Dedifferentiated amniotic fluid mesenchymal stem cell (primary cell): ENCODE data around the gene ACTR2.
A peak's percentile ranks its signal among the peaks of the same experiment; 100 is the strongest.
"Not testable (repeated sequence)": the region's sequence is repeated elsewhere in the genome, so short reads cannot be mapped to it uniquely, and the experiment has no call there.

Experiments used
- DNase-seq: peaks from one replicate; pipeline ENCODE4 v3.0.0-alpha.2; 2016; ENCODE audit errors: extremely low spot score

Gene ACTR2

DNA sequence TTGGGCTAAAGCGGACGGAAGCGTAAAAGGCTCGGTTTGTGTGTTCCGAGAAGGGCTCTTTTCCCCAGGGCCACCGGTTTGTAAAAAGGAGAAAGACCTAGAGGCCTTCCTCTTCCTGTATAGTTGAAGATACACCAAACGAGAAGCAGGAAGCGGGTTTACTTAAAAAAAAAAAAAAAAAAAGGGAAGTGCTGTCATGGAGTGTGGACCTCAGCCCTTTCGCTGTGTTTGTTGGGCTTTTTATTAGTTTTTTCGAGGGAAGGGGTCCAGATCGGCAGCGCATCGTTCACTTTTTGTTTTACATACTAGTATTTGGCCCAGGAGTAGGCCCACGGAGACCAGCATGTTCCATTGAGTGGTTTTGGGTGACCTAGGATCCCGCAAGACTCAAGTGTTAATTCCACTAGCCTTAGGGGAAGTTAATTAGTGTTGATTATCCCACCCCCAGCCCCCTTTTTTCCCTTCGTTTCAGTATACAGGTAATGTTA lies 676 bp downstream of the ACTR2 start:
- peak; percentile 21 for DNase-seq

DNA sequence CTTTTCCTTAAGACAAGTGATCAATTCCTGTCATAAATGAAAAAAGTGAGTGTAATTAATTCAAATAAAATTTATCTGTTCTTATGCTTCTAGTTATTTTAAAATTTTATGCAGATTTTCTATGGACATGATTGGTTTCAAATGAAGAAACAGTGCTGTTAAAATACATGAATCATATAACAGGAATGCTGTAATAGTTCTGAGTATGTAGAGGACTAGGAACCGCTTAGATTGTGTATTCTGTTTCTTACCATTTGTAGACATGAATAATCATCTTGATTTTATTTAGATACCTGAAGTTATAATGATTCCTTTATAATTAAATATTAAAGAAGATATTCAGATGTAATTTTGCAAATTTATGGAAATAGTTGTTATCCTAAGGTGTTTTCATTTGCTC lies 3.5 kb downstream of the ACTR2 start:
- DNase-seq, result peak; percentile 47

DNA sequence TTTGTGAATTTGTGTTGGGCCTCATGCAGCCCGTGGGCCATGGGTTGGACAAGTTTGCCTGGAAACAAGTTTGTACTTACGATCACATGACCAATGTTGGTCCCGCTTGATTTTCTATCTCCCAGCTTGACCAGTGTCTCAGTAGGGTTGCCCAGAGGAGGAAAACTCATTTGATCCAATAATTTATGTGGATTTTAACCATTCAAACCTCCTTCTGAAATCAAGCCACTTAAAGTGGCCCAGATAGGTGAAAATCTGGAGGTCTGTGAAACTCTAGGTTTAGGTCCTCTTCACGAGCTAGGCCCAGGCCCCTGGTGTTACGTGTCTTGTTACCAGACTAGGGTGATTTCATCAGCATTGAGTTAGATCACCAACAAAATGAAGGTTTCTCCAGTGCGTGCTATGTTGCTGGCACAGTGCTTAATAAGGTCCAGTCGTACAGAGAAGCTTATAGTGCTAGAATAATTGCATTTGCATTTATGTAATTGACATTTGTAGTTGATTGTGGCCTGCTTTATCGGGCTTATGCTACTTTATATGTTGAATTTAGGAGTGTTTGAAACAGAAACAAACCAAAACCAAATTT lies 4.4 kb downstream of the ACTR2 start:
- peak; percentile 87 for DNase-seq

DNA sequence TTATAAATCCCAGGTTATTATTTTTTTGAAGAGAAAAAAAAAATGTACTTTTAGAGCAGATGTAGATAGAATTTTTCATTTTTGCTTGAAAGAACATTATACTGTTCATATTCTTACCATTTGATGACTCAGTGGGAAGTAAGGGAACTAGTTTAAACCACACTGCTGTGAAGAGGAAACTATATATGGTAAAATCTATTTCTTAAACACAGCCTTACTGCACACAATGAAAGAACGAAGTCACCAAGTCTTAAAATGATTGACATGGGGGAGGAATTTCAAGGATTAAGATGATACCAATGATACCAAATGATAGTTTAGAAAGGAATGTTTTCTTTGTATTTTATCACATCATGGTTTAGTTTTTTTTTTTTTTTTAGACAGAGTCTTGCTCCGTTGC lies 5.0 kb downstream of the ACTR2 start:
- DNase-seq, result peak; percentile 77

DNA sequence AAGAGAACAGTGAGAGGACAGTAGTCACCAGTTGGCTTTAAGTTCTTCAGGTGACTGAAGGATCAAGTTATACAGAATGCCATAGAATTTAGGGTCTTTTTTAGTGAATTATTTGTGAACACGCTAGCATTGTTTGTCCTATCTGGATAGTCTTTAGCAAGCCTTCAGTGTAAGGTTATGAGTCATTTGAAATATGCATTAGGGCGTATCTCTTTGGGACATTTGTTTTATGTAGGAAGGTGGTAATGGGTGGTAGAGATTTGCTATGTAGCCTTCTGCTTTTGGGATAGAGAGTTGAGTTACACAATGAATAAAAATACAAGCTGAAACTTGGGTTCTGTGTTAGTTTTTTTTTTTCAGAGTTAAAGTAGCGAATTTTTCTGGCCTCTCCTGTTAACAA lies 13.0 kb downstream of the ACTR2 start:
- DNase-seq, result no peak

DNA sequence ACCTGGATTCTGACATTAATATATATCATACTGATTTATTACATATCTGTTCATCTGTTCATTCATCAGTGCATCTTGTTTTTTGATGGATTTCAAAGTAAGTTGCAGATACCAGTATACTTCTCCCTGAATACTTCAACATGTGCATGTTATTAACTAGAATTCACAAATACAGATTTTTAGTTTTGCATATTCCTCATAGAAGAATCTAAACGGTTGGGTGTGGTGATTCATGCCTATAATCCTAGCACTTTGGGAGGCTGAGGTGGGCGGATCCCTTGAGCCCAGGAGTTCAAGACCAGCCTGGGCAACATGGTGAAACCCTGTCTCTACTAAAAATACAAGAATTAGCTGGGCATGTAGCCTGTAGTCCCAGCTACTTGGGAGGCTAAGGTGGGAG lies 16.8 kb downstream of the ACTR2 start:
- not testable (repeated sequence) for DNase-seq

DNA sequence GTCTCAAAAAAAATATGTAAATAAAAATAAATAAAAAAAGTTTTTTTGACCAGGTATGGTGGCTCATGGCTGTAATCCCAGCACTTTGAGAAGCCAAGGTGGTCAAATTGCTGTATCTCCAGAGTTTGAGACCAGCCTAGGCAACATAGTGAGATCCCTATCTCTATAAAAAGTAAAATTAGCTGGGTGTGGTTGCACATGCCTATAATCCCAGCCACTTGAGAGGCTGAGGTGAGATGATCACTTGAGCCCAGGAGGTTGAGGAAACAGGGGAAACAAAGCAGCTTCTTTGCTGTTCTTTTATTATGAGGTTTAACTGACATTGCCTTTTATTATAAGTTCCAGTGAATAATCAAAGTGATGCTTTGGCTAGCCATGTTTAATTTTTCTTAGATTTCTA lies 25.0 kb downstream of the ACTR2 start:
- no peak for DNase-seq

DNA sequence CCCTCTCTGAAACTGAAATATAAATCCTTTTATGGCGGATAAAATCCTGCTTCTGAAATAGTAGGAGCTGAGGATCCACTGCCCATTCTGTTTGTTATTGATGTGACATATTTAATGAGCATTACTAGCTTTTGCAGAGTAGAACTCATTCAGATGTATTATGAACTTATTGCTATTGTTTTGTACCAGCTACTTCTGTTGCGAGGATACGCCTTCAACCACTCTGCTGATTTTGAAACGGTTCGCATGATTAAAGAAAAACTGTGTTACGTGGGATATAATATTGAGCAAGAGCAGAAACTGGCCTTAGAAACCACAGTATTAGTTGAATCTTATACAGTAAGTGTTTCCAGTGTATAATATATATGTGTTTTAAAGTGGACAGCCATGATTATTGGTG lies 27.7 kb downstream of the ACTR2 start:
- DNase-seq, result no peak

DNA sequence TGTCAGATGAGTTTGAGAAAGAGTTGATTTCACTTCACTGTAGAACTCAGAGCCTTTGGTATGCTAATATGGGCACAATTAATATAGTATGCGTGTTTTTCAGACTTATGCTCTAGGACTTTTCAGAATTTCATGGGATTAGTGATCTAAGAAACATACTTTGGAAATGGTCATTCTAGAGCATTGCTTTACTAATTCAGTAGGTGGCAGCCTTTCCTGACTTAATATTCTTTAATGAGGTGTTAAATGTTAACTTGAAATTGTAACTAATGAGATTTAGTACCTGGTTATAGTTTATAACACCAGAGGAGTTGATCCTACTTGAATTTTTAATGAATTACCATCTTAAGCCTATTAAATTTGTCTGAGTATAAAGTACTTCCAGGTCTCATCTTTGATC lies 28.4 kb downstream of the ACTR2 start:
- DNase-seq, result no peak

DNA sequence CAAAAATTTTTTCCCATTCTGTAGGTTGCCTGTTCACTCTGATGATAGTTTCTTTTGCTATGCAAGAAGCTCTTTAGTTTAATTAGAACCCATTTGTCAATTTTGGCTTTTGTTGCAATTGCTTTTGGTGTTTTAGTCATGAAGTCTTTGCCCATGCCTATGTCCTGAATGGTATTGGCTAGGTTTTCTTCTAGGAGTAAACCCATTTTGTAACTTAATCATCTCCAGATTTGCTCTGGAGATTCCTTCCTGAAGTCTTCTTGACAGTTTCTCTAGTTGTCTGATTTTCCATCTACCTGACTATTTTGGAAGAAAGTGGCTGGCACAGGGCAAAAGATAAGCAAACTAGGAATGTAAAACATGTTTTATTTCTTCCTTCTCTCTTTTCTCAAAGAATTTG lies 30.2 kb downstream of the ACTR2 start:
- not testable (repeated sequence) for DNase-seq

DNA sequence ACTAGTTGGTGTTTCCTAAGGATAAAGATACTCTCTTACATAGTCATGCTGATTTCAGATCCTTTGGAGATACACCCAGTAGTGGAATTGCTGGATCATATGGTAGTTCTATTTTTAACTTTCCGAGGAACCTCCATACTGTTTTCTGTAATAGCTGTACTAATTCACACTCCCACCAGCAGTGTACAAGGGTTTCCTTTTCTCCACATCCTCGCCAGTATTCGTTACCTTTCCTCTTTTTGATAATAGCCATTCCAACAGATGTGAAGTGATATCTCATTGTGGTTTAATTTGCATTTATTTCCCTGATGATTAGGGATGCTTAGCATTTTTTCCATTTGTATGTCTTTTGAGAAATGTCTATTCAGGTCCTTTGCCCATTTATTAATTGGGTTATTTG lies 34.0 kb downstream of the ACTR2 start:
- no peak for DNase-seq

DNA sequence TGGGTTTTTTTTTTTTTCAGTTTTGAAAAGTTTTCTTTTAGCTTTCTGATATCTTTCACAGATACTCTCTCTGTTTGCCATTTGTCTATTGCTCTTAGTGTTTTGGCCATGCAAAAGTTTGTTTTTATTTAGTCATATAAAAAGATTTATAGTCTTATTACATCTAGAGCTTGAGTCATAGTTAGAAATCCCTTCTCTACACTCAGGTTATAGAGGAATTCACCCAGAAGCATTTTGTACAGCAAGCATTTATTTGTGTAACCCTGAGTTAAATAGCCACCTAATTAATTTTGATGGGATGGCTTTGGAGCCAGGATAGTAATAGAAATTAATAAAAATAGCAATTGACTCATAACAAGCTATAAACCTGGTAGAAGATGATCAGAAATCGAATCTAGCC lies 35.6 kb downstream of the ACTR2 start:
- no peak for DNase-seq

DNA sequence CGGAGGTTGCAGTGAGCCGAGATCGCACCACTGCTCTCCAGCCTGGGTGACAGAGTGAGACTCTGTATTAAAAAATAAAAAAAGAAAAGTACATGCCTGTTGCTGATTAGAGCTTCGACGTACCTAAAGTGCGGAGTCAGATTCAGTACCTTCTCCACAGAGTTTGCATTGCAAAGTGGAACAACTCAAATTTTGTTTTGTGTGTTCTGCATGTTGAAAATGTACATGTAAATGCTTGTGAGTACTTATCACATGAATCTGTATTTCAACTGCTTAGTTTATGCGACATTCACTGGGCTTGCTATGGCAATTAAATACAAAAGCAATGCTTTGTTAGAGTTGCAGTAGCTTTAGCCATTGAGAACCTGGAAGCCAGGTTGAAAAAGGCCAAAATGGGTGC lies 36.4 kb downstream of the ACTR2 start:
- no peak for DNase-seq

DNA sequence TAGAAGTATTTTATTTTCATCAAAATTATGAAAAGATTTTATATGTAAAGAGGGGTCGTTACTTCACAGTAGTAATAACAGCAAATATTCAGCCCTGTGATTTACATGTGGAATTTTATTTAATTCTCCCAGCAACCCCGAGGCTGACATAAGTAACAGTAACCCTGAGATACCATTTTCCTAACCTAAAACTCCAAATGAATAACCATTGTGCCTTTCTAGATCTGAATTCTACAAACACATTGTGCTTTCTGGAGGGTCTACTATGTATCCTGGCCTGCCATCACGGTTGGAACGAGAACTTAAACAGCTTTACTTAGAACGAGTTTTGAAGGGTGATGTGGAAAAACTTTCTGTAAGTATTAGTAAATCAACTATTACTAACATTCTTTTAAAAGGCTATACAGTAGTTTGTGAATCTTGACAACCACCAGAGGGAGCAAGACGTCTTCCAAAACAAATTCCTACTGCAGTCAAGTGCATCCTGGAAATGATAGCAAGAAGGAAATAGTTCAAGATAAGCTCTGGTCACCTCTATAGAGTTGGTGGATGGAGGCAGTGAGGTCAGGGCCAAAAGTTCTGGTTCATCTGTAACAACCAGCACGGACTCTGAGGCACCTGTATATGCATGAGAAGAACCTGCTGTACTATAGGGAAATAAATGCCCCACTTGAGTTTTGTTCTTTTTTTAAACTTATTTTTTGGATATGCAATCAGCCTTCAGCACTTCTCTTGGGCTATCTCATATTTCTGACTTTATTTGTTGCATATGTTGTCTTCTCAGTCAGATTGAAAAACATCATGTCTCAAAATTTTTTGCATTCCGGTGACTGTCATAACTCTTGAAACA lies 37.4 kb downstream of the ACTR2 start:
- peak; percentile 81 for DNase-seq

DNA sequence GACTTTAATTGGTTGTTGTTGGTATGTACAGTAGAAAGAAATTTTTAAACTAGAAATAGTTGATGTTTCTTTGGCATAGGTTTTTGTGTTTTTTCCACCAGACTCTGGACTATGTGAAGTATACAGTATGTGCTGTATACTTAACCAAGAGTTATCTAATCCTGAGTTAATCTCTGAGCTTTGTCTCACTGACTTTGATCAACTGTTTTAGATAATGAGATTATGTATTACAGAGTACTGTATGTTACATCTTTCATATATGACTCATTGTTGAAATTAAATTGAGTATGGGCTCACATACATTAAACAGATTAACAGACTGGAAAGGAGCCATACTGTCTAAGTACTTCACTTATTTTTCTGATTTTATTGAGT lies 38.0 kb downstream of the ACTR2 start:
- DNase-seq, result no peak

DNA sequence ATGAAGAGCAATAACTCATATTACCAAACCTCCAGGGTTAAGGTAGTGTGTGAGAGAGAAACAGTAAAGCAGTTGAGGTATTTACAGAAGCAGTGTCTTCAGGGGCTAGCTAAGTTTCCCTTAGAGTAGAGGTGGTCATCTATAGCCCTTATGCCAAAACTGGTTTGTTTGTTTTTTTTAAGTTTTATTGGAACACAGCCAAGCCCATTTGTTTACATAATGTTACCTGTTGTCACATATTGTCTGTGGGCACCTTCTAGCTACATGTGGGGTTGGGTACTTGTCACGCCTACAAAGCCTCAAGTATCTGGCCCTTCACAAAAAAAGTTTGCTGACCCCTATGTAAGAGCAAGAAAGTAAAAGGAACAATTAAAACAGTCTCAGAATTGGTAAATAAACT lies 39.4 kb downstream of the ACTR2 start:
- DNase-seq, result no peak

DNA sequence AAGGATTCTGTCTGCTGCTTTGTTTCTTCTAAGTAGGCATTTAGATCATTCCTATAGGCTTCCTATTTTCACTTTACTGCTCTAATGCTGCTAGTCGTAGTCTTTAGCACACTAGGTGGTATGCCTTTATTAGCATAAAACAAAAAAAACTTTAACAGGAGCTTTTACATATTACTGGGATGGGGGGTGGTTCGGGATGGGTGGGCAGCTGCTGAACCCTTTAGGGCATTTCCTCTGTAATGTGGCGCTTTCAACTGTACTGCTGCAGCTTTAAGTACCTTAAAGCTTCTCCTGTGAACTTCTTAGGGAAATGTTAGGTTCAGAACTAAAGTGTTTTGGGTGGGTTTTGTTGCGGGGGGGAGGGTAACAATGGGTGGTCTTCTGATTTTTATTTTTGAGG lies 41.3 kb downstream of the ACTR2 start:
- no peak for DNase-seq

DNA sequence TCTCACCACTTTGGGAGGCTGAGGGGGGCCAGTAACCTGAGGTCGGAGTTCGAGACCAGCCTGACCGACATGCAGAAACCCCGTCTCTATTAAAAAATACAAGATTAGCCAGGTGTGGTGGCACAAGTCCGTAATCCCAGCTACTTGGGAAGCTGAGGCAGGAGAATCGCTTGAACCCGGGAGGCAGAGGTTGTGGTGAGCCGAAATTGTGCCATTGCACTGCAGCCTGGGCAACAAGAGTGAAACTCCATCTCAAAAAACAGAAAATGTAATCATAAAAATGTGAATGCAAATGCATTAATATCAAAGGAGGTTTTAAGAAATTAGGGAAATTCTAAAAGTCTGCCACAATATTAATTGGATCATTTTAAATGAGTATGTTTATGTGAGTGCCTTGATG lies 45.7 kb downstream of the ACTR2 start:
- DNase-seq, result no peak

DNA sequence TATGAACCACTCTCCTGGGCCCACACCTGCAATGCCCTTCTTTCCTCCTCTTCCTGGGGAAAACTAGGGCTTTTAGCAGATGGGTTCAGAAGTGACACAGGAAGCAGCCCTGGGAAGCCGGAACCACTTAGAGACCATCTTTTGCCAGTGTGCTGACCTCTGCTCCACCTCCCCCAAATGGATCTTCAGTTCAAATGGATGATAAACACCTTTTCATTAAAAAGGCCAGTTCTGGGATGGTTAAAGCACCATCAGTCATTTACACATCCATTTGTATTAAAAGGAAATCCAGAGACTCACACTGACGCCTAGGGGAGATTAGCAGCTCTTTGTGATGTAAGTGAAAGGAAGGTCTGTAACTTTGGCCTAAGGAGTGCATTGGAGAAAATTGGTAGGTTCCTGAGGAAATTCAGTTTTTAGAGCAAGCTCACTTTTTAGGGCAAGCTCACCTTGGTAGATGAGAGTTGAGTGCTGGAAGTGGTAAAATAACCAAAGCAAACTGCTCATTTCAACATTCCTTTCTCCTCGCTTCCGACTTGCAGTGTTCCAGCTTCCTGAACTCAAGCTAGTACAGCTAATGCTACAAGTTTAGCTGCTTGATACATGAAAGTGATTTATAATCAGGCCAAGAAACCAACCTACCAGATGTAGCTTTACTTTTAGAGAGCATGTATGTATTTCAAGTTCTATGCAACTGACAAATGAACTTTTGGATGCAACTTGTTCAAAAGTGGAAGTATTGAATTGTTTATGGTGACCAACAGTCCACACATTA lies 47.7 kb downstream of the ACTR2 start:
- DNase-seq, result no peak

DNA sequence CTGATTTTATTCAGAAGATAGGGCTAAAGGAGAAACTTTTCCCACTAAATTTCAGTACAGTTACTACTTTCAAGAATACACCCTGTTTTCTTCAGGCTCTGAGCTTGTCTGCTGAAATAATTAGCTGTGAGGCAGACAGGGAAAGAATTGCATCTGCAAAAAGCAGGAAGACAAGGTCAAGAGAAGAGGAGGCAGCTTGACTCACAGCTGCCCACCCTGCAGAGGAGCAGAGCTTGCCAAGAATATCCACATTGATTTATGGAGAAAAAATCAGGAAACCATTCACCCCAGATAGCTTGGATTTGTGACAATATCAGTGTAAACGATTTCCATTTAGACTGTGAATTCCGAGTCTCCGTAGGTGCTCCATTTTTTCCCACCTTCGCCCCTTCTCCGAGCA lies 49.0 kb downstream of the ACTR2 start:
- DNase-seq, result no peak

DNA sequence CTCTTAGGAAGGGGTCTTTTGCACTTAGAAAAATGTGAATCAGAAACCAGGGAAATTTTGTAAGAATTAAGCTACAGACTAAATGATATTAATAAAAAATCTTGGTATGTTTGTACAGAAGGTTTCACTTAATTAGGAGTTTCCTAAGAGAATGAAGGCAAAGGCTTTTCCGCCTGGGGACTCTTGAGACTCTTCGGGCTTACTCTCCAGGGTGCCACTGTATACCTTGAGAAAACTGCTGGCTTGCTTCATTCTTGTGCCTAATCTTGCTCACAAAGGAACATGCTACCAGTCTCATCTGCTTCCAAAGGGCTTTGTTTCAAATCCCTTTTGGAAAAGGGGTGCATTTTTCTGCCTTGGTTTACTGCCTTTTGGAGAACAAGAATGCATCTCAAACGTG lies 49.5 kb downstream of the ACTR2 start:
- DNase-seq, result no peak

DNA sequence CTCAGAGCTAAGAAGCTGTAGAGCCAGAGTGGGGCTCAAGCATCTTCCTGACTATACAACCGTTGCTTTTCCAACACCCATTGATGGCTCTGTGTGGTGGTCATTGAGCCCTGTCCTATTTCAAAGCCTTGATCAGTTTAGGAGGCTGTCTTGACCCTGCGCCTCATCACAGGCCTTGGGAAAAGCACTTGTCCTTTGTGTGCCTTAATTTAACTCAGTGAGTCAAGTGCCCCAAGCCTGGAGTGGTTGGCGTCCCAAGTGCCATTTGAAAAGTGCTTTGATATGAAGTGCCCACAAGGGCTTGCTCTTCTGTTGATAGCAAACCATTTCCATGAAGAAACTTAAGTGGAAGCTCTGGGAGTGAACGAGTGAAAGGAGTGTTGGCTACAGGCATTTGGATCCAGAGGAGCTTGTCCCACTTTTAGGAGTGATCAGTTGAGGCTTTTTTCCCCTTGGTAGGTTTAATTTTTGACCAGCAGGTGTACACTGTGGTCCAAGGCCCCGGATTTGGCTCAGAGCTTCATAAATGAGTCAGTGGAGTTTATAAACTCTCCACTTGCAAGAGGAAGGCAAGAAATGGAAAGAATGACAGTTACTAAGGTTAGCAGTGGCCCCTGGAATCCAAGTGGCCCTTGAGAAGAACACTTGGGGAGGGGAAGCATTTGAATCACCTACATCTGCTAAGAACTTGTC lies 50.3 kb downstream of the ACTR2 start:
- DNase-seq, result no peak
